Activated T-helper 1 cell treated with anti-CD3 and anti-CD28 coated beads, Interleukin-12 subunit alpha, Interleukin-12 subunit beta, Interleukin-2, Interleukin-4 antibody, amounts not matched to agents 30 ng/mL and 10 ng/mL and 1 ng/mL, durations not matched to agents 14 hours and 24 hours and 36 hours (primary cell): ENCODE data around the gene CSPG4. TPM values are rescaled to one million over a fixed set of nuclear protein-coding genes. Genes with fewer than 3 reads are reported as not detected.
"Not testable (repeated sequence)": the region's sequence is repeated elsewhere in the genome, so short reads cannot be mapped to it uniquely, and the experiment has no call there.

Source experiments
- DNase-seq: peaks from one replicate; pipeline ENCODE4 v3.0.0; 2021; ENCODE audit warnings: low spot score
- H3K27ac Mint-ChIP-seq: one replicate; pipeline ENCODE4 v1.8.0; 2021; ENCODE audit warnings: mild to moderate bottlenecking, mixed read lengths
- H3K27me3 Mint-ChIP-seq: one replicate; pipeline ENCODE4 v1.8.0; 2022; ENCODE audit warnings: mild to moderate bottlenecking, moderate library complexity, mixed read lengths; ENCODE audit not compliant: insufficient read depth
- H3K36me3 Mint-ChIP-seq: one replicate; pipeline ENCODE4 v1.8.0; 2021; ENCODE audit warnings: low read depth, mixed read lengths
- H3K4me1 Mint-ChIP-seq: one replicate; pipeline ENCODE4 v1.8.0; 2021; ENCODE audit warnings: low read depth, mixed read lengths
- H3K4me3 Mint-ChIP-seq: one replicate; pipeline ENCODE4 v1.8.0; 2021; ENCODE audit warnings: mild to moderate bottlenecking, moderate library complexity, mixed read lengths
- H3K9me3 Mint-ChIP-seq: one replicate; pipeline ENCODE4 v1.8.0; 2021; ENCODE audit warnings: mixed read lengths
- intact Hi-C: fragments of 100-400 bp; cut with micrococcal nuclease; formaldehyde crosslinking; loops from one replicate; pipeline ENCODE4 v1.15.1; 2024
- total RNA-seq: library from RNA; stranded (reverse); gene quantifications from 2 replicates; pipeline ENCODE4 v1.2.3, GENCODE V29; 2022

The CSPG4 gene
- total RNA-seq, 1 donor from 2014 or later, result not detected

DNA sequence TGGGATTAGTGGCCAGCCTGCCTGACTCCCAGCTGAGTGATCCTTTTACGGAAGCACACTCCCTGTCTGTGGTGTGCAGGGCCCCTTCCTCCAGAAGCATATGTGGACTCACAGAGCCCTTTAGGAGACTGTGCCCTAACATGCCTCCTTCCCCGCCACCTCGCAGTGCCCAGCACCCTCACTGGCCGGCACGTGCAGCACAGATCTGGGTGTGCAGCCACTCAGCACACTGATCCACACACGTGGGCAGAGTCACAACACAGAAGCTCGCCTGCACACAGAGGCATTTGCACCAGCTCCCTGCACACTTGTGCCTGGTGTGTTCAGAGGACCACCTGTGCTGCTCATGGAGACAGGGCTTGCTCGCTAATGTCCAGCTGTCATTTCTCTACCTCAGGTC lies 23.6 kb upstream of the CSPG4 start:
- intact Hi-C loops, result loop anchor here (5.0 to 10.0 kb wide), 2 partner anchors 169 to 186 kb away; partner anchors contain the start of gene FBXO22
- H3K4me1 Mint-ChIP-seq, result peaks cover 11% of the 10 kb centered on the region
- peaks cover 19% of the 10 kb centered on the region for H3K27me3 Mint-ChIP-seq
- H3K27ac Mint-ChIP-seq, result no peak overlapping the region
- no peak overlapping the region for H3K4me3 Mint-ChIP-seq
- no peak for DNase-seq
- H3K36me3 Mint-ChIP-seq, result peaks cover 2% of the 10 kb centered on the region
- no peaks in the 10 kb centered on the region for H3K9me3 Mint-ChIP-seq

DNA sequence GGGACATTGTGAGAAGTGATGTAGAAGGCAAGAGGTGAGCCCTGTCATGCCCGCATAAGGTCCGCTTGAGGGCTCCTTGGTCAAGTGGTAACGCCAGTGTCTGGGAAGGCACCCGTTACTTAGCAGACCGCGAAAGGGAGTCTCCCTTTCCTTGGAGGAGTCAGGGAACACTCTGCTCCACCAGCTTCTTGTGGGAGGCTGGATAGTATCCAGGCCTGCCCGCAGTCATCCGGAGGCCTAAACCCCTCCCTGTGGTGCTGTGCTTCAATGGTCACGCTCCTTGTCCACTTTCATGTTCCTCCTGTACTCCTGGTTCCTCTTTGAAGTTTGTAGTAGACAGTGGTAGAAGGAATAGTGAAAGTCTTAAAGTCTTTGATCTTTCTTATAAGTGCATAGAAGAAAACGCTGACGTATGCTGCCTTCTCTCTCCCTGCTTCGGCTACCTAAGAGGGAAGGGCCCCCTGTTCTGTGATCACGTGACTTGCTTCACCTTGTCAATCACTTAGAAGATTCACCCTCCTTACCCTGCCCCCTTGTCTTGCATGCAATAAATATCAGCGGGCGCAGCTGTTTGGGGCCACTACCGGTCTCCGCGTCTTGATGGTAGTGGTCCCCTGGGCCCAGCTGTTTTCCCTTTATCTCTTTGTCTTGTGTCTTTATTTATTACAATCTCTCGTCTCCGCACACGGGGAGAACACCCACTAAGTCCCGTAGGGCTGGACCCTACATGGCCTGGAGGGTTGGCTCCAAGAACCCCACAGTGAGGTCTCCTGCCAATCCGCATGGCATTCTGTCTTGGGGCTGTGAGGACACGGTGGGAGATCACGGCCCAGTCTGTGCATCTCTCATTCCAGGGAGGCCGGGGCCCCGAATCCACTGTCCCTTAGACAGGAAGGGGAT lies 22.5 kb upstream of the CSPG4 start:
- Mint-ChIP-seq H3K4me1 (peaks cover 11% of the 10 kb centered on the region), H3K27me3 (peaks cover 21% of the 10 kb centered on the region)
- H3K27ac Mint-ChIP-seq, H3K36me3 Mint-ChIP-seq, DNase-seq, H3K9me3 Mint-ChIP-seq, H3K4me3 Mint-ChIP-seq: not testable (repeated sequence)
- intact Hi-C loops, result loop anchor here (5.0 to 10.0 kb wide), 2 partner anchors 170 to 187 kb away; partner anchors contain the start of gene FBXO22

DNA sequence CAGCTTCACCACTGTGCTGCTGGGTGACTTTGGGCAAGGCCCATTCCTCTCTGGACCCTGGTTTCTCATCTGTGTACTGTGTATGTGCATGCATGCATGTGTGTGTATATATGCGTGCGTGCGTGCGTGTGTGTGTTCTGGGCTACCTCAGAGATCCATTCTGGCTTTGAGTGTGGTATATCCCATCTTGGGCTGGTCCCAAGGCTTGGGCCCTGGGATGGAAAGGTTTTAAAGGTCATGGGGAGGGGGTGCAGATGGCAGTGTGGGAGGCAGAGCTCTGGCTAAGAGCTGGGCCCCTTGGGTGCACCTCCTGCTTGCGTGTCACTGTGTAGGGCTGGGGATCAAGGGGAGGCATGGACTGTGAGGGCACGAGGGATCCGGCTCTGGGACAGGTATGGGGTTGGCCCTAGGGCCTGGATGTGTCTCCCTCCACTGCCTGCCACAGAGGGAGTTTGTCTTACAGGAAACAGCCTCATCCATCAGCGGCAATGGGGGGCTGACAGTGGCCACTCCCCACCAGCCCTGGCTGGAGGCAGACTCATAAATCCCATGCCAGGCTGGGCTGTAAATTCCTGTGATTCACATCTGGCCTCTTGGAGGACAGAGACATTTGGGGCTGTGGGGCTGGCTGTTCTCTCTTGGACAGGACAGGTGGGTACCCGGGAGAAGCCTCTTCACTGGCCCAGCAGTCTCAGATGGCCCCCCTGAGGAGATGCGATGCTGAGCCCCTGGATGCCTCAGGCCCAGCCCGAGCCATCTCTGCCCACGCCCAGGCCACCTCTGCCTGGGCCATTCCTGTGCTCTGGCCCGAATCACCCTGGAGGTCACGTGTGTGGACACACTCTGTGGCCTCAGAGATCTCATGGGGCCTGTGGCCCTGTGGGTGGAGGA lies 21.4 kb upstream of the CSPG4 start:
- H3K4me1 Mint-ChIP-seq, result peaks cover 8% of the 10 kb centered on the region
- no peaks in the 10 kb centered on the region for H3K36me3 Mint-ChIP-seq
- no peak overlapping the region for H3K27ac Mint-ChIP-seq

DNA sequence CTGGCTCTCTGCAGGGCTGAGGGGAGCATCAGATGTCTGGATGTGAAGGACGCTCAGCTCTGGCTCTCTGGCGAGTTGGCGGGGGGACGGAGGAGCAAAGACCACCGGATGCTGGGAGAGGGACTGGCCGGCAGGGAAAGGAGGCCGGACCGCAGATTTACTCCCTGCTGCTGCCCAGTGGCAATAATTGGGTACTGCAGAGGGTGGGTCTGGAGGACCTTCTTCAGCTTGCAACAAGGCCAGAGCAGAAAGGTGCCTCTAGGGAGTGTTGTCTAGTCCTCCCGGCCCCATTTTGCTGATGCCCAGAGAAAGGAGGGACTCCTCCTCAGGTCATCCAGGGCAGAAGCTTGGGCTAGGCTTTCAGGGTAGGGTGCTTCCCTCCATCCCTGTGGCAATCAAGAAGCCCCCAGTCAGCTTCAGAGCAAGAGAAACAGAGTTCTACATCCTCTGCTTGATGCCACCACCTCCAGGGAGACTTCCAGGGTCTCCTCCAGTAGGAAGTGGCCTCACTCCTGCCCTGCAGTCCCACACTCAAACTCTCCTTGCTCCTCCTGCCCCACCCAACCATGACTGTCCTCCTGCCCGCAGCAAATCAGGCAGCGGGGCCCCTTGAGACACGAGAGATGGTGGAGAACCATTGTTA lies 20.3 kb upstream of the CSPG4 start:
- Mint-ChIP-seq H3K4me1 (peaks cover 5% of the 10 kb centered on the region), H3K9me3 (no peaks in the 10 kb centered on the region), H3K27ac (no peak overlapping the region), H3K27me3 (peaks cover 21% of the 10 kb centered on the region), H3K4me3 (no peak overlapping the region), H3K36me3 (no peaks in the 10 kb centered on the region)
- peak; percentile 27 for DNase-seq
- intact Hi-C loops, result loop anchor here (1.0 to 10.0 kb wide), 2 partner anchors 69 to 172 kb away; partner anchors contain the start of gene FBXO22

More for the DNA sequence above, 21.4 kb upstream of the CSPG4 start:
- Mint-ChIP-seq H3K4me3 (no peak overlapping the region), H3K9me3 (no peaks in the 10 kb centered on the region), H3K27me3 (peaks cover 19% of the 10 kb centered on the region)
- no peak for DNase-seq
- intact Hi-C loops, result loop anchor here (1.0 to 10.0 kb wide), 2 partner anchors 68 to 171 kb away; partner anchors contain the start of gene FBXO22

DNA sequence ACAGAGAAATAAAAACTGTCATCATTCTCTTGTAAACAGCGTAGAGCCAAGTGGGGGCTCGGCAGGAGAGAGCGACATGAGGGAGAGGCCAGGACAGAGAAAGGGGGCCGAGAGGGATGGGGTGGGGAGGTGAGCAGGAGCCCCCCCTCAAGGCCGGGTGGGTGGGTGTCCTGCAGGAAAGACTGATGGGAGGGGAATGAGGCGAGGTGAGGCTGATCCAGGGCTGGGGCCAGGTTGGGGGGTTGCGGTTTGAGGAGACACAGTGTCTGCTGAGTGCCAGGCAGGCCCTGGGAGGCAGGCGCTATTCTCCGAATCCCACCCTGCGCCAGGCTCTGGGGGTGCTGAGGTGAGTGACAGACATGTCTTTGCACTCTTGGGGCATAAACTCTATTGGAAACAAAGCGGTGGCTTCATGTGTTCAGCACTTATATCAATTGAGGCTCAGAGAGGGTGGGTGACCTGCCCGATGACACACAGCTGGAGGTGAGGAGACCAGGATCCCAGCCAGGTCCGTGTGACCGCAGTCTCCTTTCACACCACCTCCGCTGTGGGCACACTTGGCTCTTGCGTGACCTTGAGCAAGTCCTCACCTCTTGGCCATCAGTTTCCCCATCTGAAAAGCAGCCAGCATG lies 19.6 kb upstream of the CSPG4 start:
- intact Hi-C loops, result loop anchor here (10.0 kb wide), 1 partner anchor 173 kb away; the partner anchor contains the start of gene FBXO22
- H3K4me3 Mint-ChIP-seq, result no peak overlapping the region

DNA sequence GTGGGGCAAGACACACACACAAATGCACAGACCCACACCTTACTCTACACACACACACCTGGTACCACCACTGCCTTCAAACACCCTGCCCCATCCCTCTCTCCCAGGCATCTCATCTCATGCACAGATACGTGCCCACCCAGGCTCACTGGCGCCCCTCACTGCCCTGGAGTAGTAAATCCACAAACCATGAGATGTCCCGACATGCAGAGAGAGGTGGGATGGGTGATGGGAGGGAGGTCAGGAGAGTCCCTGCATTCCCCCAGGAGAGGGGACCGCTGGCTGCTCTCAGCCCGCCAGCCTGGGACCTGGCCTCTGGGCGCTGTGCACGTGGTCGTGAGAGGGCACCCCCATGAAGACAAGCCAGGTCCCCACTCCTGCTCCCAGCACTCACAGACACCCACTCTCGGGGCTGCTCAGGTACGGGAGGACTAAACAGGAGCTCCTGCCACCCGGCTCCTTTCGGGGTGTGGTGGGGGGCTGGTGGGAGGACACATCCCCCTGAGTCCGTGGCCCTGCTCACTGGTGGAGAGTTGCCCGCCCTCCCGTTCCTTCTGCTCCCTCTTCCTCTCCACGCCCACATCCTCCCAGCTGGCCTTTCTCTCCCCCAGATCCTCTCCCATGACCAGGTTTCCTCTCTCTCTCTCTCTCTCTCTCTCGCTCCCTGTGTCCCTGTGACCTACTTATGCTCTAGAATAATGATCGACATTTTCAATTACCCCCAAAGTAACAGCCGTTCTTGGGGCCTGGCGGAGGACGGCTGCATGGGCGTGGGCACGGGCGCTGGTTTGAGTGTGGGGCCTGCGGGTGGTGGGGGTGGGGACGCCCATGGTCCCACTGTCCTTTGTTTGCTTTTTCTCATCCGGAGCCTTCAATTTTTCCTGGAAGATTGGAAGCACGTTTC lies 18.9 kb upstream of the CSPG4 start:
- intact Hi-C loops, result loop anchor here (10.0 kb wide), 1 partner anchor 173 kb away; the partner anchor contains the start of gene FBXO22
- no peak for DNase-seq
- Mint-ChIP-seq H3K27me3 (peaks cover 21% of the 10 kb centered on the region), H3K27ac (no peak overlapping the region), H3K9me3 (no peaks in the 10 kb centered on the region), H3K36me3 (no peaks in the 10 kb centered on the region), H3K4me3 (no peak overlapping the region), H3K4me1 (peaks cover 5% of the 10 kb centered on the region)

More for the DNA sequence above, 19.6 kb upstream of the CSPG4 start:
- DNase-seq, result no peak
- Mint-ChIP-seq H3K9me3 (no peaks in the 10 kb centered on the region), H3K4me1 (peaks cover 5% of the 10 kb centered on the region), H3K36me3 (no peaks in the 10 kb centered on the region), H3K27me3 (peaks cover 21% of the 10 kb centered on the region), H3K27ac (no peak overlapping the region)

DNA sequence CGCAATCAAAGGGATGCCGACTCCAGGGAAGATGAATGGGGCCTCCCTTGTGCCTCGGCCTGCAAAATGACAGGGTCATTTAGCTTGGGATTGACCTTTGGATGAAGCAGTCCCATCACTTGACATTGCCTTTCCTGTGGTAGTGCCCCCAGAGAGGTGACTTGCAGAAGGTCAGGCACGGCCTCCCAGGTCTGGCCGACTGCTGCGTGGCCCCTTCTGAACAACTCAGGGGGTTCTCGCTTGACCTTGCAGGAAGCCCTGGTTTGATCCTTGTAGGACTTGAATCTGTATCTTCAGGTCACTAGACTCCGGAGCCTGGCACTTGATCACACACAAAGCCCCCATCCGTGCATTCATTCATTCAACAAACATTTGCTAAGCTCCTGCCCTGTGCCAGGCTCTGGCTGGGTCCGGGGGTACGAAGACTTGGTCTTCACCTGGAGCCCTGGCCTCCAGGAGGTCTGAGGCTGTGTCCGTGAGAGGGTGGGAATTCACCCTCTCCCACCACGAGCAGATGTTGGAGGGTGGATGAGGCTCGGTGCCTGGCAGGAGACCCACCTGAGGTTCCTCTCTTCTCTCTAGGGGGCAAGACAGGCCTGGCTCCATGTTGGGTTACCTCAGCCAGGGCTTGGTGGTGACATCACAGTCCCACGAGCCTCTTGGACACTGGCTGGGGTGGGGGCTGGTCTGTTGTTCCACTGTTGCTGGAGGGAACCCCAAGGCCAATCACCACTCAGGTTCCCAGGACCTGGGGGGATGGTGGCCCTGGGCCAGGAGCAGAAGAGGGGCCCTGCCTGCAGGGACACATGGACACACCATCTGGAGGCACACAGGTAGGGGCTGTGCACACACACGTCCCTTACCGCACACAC lies 18.0 kb upstream of the CSPG4 start:
- peaks cover 21% of the 10 kb centered on the region for H3K27me3 Mint-ChIP-seq
- not testable (repeated sequence) for H3K27ac Mint-ChIP-seq, H3K9me3 Mint-ChIP-seq, H3K4me1 Mint-ChIP-seq, DNase-seq, H3K4me3 Mint-ChIP-seq, H3K36me3 Mint-ChIP-seq
- intact Hi-C loops, result loop anchor here (10.0 kb wide), 1 partner anchor 174 kb away; the partner anchor contains the start of gene FBXO22

DNA sequence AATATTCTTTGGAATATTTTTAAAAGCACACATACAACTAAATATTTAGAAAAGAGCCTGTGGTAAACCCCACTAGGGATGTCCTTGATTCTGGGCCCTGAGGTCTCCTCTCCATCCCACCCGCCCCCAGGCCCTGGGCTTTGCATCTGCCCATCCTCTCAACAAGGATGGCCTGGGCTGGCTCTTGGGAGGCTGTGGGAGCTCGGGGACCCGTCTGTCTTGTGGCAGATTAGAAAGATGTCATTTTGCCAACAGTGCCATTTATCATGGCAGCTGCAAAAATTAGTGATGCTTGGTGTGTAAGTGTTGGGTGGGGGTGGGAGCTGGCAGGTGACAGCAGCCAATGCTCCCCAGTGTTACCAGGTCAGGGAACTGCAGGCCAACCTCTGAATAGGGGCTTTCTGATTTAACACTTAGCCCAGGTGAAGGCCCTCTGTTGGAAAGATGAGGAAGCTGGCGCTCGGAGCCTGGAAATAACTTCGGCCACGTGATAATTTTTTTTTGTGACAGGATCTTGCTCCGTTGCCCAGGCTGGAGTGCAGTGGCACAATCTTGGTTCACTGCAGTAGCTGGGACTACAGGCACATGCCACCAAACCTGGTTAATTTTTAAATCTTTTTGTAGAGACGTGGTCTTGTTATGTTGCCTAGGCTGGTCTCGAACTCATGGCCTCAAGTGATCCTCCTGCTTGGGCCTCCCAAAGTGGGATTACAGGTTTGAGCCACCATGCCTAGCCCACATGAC lies 16.9 kb upstream of the CSPG4 start:
- H3K27ac Mint-ChIP-seq, result no peak overlapping the region
- H3K36me3 Mint-ChIP-seq, result no peaks in the 10 kb centered on the region
- no peaks in the 10 kb centered on the region for H3K9me3 Mint-ChIP-seq
- peaks cover 5% of the 10 kb centered on the region for H3K4me1 Mint-ChIP-seq
- DNase-seq, result no peak
- intact Hi-C loops, result loop anchor here (10.0 kb wide), 1 partner anchor 175 kb away; the partner anchor contains the start of gene FBXO22
- H3K4me3 Mint-ChIP-seq, result no peak overlapping the region
- peaks cover 21% of the 10 kb centered on the region for H3K27me3 Mint-ChIP-seq

DNA sequence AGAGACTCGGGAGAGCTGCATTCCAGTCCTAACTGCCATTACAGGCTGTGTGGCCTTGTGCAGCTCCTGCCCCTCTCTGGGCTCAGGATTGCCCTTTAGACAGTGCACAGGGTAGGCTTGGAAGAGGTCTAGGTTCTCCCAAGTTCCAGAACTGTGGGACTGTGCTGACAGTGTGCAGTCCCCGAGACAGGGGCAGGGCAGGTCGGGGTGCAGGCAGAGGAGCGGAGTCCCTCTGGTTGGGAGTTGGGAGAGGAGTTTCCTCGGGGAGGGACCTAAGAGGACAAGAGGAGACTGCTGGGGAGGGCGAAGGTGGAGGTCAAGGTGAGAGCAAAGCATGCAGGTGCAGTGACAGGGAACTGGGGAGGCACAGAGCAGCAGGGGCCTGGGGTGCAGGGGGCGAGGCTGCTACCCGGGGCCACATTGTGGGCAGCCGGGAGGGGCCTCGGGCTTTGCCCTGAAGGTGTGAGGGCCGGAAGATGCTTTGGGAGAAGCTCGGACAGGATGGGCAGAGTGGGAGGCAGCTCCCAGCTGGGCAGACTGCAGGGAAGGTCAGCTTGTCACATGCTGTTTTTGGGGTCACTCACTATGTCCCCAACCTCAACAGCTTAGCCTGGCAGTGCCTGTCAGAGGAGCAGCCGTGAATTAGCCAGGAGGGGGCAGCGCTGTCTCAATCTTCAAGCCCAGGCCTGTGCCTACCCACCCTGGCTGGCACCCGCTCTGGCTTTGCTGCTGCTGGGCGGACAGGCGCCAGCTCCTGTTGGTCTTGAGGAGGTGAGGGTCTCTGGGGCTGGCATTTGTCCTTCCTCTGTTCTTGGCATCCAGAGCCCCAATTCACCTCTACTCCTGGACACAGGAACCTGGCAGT lies 15.4 kb upstream of the CSPG4 start:
- H3K36me3 Mint-ChIP-seq, result no peaks in the 10 kb centered on the region
- no peak overlapping the region for H3K27ac Mint-ChIP-seq
- peaks cover 21% of the 10 kb centered on the region for H3K27me3 Mint-ChIP-seq
- H3K9me3 Mint-ChIP-seq, result no peaks in the 10 kb centered on the region
- peaks cover 5% of the 10 kb centered on the region for H3K4me1 Mint-ChIP-seq
- intact Hi-C loops, result loop anchor here (1.0 kb wide), 2 partner anchors 74 to 411 kb away; no protein-coding TSS in a partner anchor
- no peak overlapping the region for H3K4me3 Mint-ChIP-seq
- peak; percentile 45 for DNase-seq
